Mucosa of gallbladder (tissue), 1 donor: ENCODE measurements around the gene CYSRT1. TPM values are rescaled to one million over a fixed set of nuclear protein-coding genes. Genes with fewer than 3 reads are reported as not detected.

ENCODE experiments used
- DNase-seq: peaks from one replicate; pipeline ENCODE4 v3.0.0-alpha.2; 2020; ENCODE audit warnings: low spot score
- total RNA-seq: library from RNA; stranded (reverse); gene quantifications from one replicate; pipeline ENCODE4 v1.2.1, GENCODE V29; 2021
- donor health status: DM: no; HTN: no; CAD: no.

The CYSRT1 gene
- total RNA-seq, 1 donor from 2014 or later = 0.78 TPM

- DNase-seq = no peak
Measured at GRCh38 chr9:137270929-137271695, 46.1 kb downstream of the CYSRT1 start.

- DNase-seq = no peak
Measured at GRCh38 chr9:137271696-137272076, 46.7 kb downstream of the CYSRT1 start.

GRCh38 chr9:137272241-137273094 is 47.5 kb downstream of the CYSRT1 start:
- DNase-seq = no peak

GRCh38 chr9:137273095-137273490 is 48.1 kb downstream of the CYSRT1 start:
- no peak for DNase-seq

- DNase-seq = no peak
Measured at GRCh38 chr9:137273611-137274320, 48.8 kb downstream of the CYSRT1 start.

- no peak for DNase-seq
Measured at GRCh38 chr9:137275203-137275587, 50.2 kb downstream of the CYSRT1 start.

Other genes with a start within 250 kb of the CYSRT1 start
- gene PTGDS, start 247.7 kb upstream of the CYSRT1 start, total RNA-seq = 481 TPM
- 0.92 TPM for gene LCNL1, start 242.2 kb upstream of the CYSRT1 start, total RNA-seq
- gene PAXX, start 232.8 kb upstream of the CYSRT1 start, total RNA-seq = 51.2 TPM
- gene CLIC3, start 228.6 kb upstream of the CYSRT1 start, total RNA-seq = 2.2 TPM
- 298 TPM for gene ABCA2, start 196.9 kb upstream of the CYSRT1 start, total RNA-seq
- gene FUT7, start 193.1 kb upstream of the CYSRT1 start, total RNA-seq = 0.26 TPM
- 376 TPM for gene NPDC1, start 179.0 kb upstream of the CYSRT1 start, total RNA-seq
- 41.1 TPM for gene ENTPD2, start 171.1 kb upstream of the CYSRT1 start, total RNA-seq
- 2.4 TPM for gene SAPCD2, start 154.6 kb upstream of the CYSRT1 start, total RNA-seq
- 10.5 TPM for gene UAP1L1, start 147.7 kb upstream of the CYSRT1 start, total RNA-seq
- gene MAN1B1, start 138.2 kb upstream of the CYSRT1 start, total RNA-seq = 59.8 TPM
- gene DPP7, start 110.4 kb upstream of the CYSRT1 start, total RNA-seq = 199 TPM
- 0.83 TPM for gene GRIN1, start 86.0 kb upstream of the CYSRT1 start, total RNA-seq
- gene LRRC26, start 55.1 kb upstream of the CYSRT1 start, total RNA-seq = 0.43 TPM
- not detected for gene TMEM210, start 53.1 kb upstream of the CYSRT1 start, total RNA-seq
- gene ANAPC2, start 36.6 kb upstream of the CYSRT1 start, total RNA-seq = 64.6 TPM
- 65.7 TPM for gene SSNA1, start 36.5 kb upstream of the CYSRT1 start, total RNA-seq
- gene TPRN, start 24.4 kb upstream of the CYSRT1 start, total RNA-seq = 74.4 TPM
- 37.6 TPM for gene TMEM203, start 19.5 kb upstream of the CYSRT1 start, total RNA-seq
- gene NDOR1, start 19.5 kb upstream of the CYSRT1 start, total RNA-seq = 29.5 TPM
- 16.8 TPM for gene RNF208, start 2.9 kb upstream of the CYSRT1 start, total RNA-seq
- gene RNF224, start 2.3 kb downstream of the CYSRT1 start, total RNA-seq = 0.95 TPM
- gene SLC34A3, start 5.7 kb downstream of the CYSRT1 start, total RNA-seq = 0.49 TPM
- 296 TPM for gene TUBB4B, start 16.1 kb downstream of the CYSRT1 start, total RNA-seq
- gene STPG3, start 26.1 kb downstream of the CYSRT1 start, total RNA-seq = not detected
- 61.2 TPM for gene NELFB, start 30.2 kb downstream of the CYSRT1 start, total RNA-seq
- gene TOR4A, start 52.6 kb downstream of the CYSRT1 start, total RNA-seq = 61.6 TPM
- 124 TPM for gene NRARP, start 77.1 kb downstream of the CYSRT1 start, total RNA-seq
- 47.6 TPM for gene EXD3, start 198.0 kb downstream of the CYSRT1 start, total RNA-seq
- gene NOXA1, start 198.2 kb downstream of the CYSRT1 start, total RNA-seq = 36.7 TPM
- gene ENTPD8, start 216.2 kb downstream of the CYSRT1 start, total RNA-seq = 27.9 TPM
- 69.6 TPM for gene NSMF, start 234.2 kb downstream of the CYSRT1 start, total RNA-seq